Pancreas (tissue), 10 donors: ENCODE measurements around the gene LINGO4. TPM values are rescaled to one million over a fixed set of nuclear protein-coding genes. Genes with fewer than 3 reads are reported as not detected.
A peak's percentile ranks its signal among the peaks of the same experiment; 100 is the strongest.

ENCODE experiments used
- ATAC-seq, 4 donors: fragments of 200-7000 bp; cut with Tn5 transposase; one replicate each; pipeline versions ENCODE4 v1.8.0 to v1.9.1; 2020; ENCODE audit warnings: mild to moderate bottlenecking in 4 of 4, moderate library complexity in 4 of 4
- DNase-seq, 6 donors: peaks; one replicate each; pipeline ENCODE4 v3.0.0-alpha.2; 2020
- FAIRE-seq: peaks from 2 replicates; lab custom pipeline; 2012; peaks lifted over from hg19 to GRCh38; lab: Jason Lieb, UNC
- H3K27ac ChIP-seq, 4 donors: fragments of 200-600 bp; sonication (generic); 1 replicate in 3 of 4; 2 replicates in 1 of 4; pipeline versions ENCODE4 v1.5.0 to v1.8.0; 2020
- H3K27me3 ChIP-seq, 4 donors: fragments of 200-600 bp; one replicate each; pipeline ENCODE4 v1.8.0; 2021
- H3K36me3 ChIP-seq, 3 donors: fragments of 200-600 bp; sonication (generic) in 1 of 3; one replicate each; pipeline versions ENCODE4 v1.5.0 to v1.8.0; 2020 to 2021
- H3K4me1 ChIP-seq, 3 donors: fragments of 200-600 bp; one replicate each; pipeline ENCODE4 v1.8.0; 2021
- H3K4me3 ChIP-seq, 4 donors: fragments of 200-600 bp; sonication (generic) in 2 of 4; one replicate each; pipeline versions ENCODE4 v1.5.0 to v1.8.0; 2020 to 2021
- H3K9me3 ChIP-seq, 4 donors: fragments of 200-600 bp; one replicate each; pipeline ENCODE4 v1.8.0; 2021
- CTCF ChIP-seq, 4 donors: fragments of 200-600 bp; sonication (generic) in 3 of 4; IDR thresholded peaks; one replicate each; pipeline versions ENCODE4 v1.5.0 to v1.8.0; 2021; ENCODE audit warnings: antibody characterized with exemption in 4 of 4
- WGBS, 2 donors: extraction: QIAGEN DNeasy Blood & Tissue Kit; methylation state at CpG; one replicate each; pipeline ENCODE4 v1.1.7; 2013; 5-methylcytosine and 5-hydroxymethylcytosine counted together
- intact Hi-C, 3 donors: fragments of 100-400 bp; cut with DNase I; formaldehyde crosslinking; loops; one replicate each; pipeline versions ENCODE4 v1.11.1 to v1.14.2; 2022
- polyA plus RNA-seq, 2 donors: library from polyadenylated mRNA; stranded (reverse); fragments of 200-250 nt; gene quantifications; one replicate each; pipeline ENCODE4 v1.2.3, GENCODE V29; 2013
- total RNA-seq, 6 donors: library from RNA; stranded (reverse); fragmentation: NEBNext Ultra II Directional in 4 of 6; extraction: Animal tissue kit (Norgen Biotek cat#: 25700) in 4 of 6; gene quantifications; one replicate each; pipeline versions ENCODE4 v1.2.1 to v1.2.4, GENCODE V29; 2021 to 2023
- donor health status: healthy with polysubstance abuse.
- donor health status: DM: no; HTN: no; CAD: no; lungs with moderate emphysema.
- donor health status: DM: no; HTN: no; CAD: no.
- donor health status: control.
- donor health status: control.
- donor health status: Bipolar disorder and iron deficiency.
- donor health status: DM: yes; HTN: yes; CAD: no.
- donor health status: DM: no; HTN: no; CAD: no.
- donor health status: DM: no; HTN: no; CAD: no.
- donor health status: DM: yes; HTN: yes; CAD: no.

Gene LINGO4
- total and polyA plus RNA-seq, 8 donors: 0.15 to 0.89 (median 0.29) TPM

- Histone ChIP-seq H3K27me3 (no peaks in the 10 kb centered on the region), H3K36me3 (no peaks in the 10 kb centered on the region), H3K4me3 (peak within 1 kb of the TSS; percentile 16 to 47 (median 42)), H3K9me3 (no peaks in the 10 kb centered on the region), H3K27ac (peak within 1 kb of the TSS; percentile 93 to 98 (median 95)), H3K4me1 (peaks cover 29 to 37% (median 30%) of the 10 kb centered on the region in 3 donors)
- peak; percentile 65 to 83 (median 75) for ATAC-seq
- DNase-seq: peak; percentile 73 to 93 (median 86)
- no peak for FAIRE-seq
- WGBS, 2 donors: 5% methylated on average over 44 to 47 of the region's 47 CpGs
- intact Hi-C loops: no loop called here
- peak in 2 of 4 donors; percentile 7 to 20 for TF ChIP-seq CTCF (IDR thresholded peaks at IDR 0.05)
Observed at GRCh38 chr1:151839457-151840403, 34.5 kb upstream of the LINGO4 start, which contains the start of gene C2CD4D. Gene C2CD4D, minus strand, starts transcription at chr1:151839820. Its CDS starts 831 bp downstream, at chr1:151838989.

GRCh38 chr1:151839082-151839412 is 33.8 kb upstream of the LINGO4 start:
- 70 to 74% methylated on average over 16 of the region's 16 CpGs for WGBS, 2 donors
- H3K4me3 ChIP-seq: peak overlapping the region in 2 of 4 donors; percentile 43 to 47
- DNase-seq (no peak), FAIRE-seq (no peak), ATAC-seq (no peak)
- H3K27ac ChIP-seq: peak overlapping the region; percentile 93 to 98 (median 95)
- no peaks in the 10 kb centered on the region for H3K27me3 ChIP-seq
- H3K36me3 ChIP-seq: no peaks in the 10 kb centered on the region
- intact Hi-C loops: no loop called here
- H3K9me3 ChIP-seq: no peaks in the 10 kb centered on the region
- no peak for TF ChIP-seq CTCF (IDR thresholded peaks at IDR 0.05)
- H3K4me1 ChIP-seq: peaks cover 29 to 37% (median 34%) of the 10 kb centered on the region in 3 donors

- no peaks in the 10 kb centered on the region for H3K27me3 ChIP-seq
- ATAC-seq (no peak), FAIRE-seq (no peak), DNase-seq (peak in 2 of 6 donors; percentile 43 to 59)
- peak overlapping the region in 1 of 4 donors; percentile 93 for H3K27ac ChIP-seq
- no peak for TF ChIP-seq CTCF (IDR thresholded peaks at IDR 0.05)
- peaks cover 29 to 40% (median 40%) of the 10 kb centered on the region in 3 donors for H3K4me1 ChIP-seq
- WGBS, 2 donors: 60 to 64% methylated on average over 103 to 117 of the region's 117 CpGs
- intact Hi-C loops: no loop called here
- peak overlapping the region in 2 of 4 donors; percentile 43 to 47 for H3K4me3 ChIP-seq
- no peaks in the 10 kb centered on the region for H3K9me3 ChIP-seq
- H3K36me3 ChIP-seq: no peaks in the 10 kb centered on the region
Observed at GRCh38 chr1:151838222-151839081, 33.2 kb upstream of the LINGO4 start.

- FAIRE-seq: no peak
- Histone ChIP-seq H3K4me1 (peaks cover 34 to 44% (median 44%) of the 10 kb centered on the region in 3 donors), H3K27me3 (no peaks in the 10 kb centered on the region), H3K36me3 (no peaks in the 10 kb centered on the region), H3K27ac (peak overlapping the region; percentile 59 to 92 (median 84)), H3K9me3 (no peaks in the 10 kb centered on the region), H3K4me3 (no peak overlapping the region)
- TF ChIP-seq CTCF (IDR thresholded peaks at IDR 0.05): no peak
- intact Hi-C loops: no loop called here
- WGBS, 2 donors: 54 to 55% methylated on average over 26 of the region's 26 CpGs
- no peak for ATAC-seq
- DNase-seq: peak in 1 of 6 donors; percentile 74
Observed at GRCh38 chr1:151837884-151838221, 32.6 kb upstream of the LINGO4 start.
